Mesendoderm (in vitro differentiated cells): ENCODE measurements around the gene NXN.

ENCODE experiments used
- DNase-seq: peaks from one replicate; pipeline ENCODE4 v3.0.0; 2013
- H2AK5ac ChIP-seq: 2 replicates; pipeline ENCODE4 v1.6.1; 2013; ENCODE audit warnings: low read length, inconsistent platforms
- H2BK120ac ChIP-seq: 2 replicates; pipeline ENCODE4 v1.6.1; 2013; ENCODE audit warnings: low read depth, mild to moderate bottlenecking, low read length, moderate library complexity, mixed read lengths
- H2BK15ac ChIP-seq: replicated peaks from 2 replicates; pipeline ENCODE4 v1.6.1; 2013; ENCODE audit warnings: low read depth, mild to moderate bottlenecking, moderate library complexity
- H2BK5ac ChIP-seq: 2 replicates; pipeline ENCODE4 v1.6.1; 2013; ENCODE audit warnings: low read length, inconsistent platforms
- H3K18ac ChIP-seq: 2 replicates; pipeline ENCODE4 v1.6.1; 2013; ENCODE audit warnings: mild to moderate bottlenecking, low read length, mixed read lengths
- H3K23ac ChIP-seq: one replicate; pipeline ENCODE4 v1.6.1; 2013; ENCODE audit warnings: low read length
- H3K27ac ChIP-seq: 2 replicates; pipeline ENCODE4 v1.5.1; 2013; ENCODE audit warnings: low read depth, mild to moderate bottlenecking, inconsistent platforms, low read length, moderate library complexity
- H3K27me3 ChIP-seq: 2 replicates; pipeline ENCODE4 v1.6.1; 2013; ENCODE audit warnings: low read length, control low read depth, mild to moderate bottlenecking, inconsistent platforms; ENCODE audit not compliant: insufficient read depth, poor library complexity
- H3K36me3 ChIP-seq: 2 replicates; pipeline ENCODE4 v1.6.1; 2013; ENCODE audit warnings: low read length, inconsistent platforms; ENCODE audit not compliant: control insufficient read depth, insufficient read depth
- H3K4ac ChIP-seq: one replicate; pipeline ENCODE4 v1.6.1; 2013; ENCODE audit warnings: low read depth, mild to moderate bottlenecking, low read length, moderate library complexity
- H3K4me1 ChIP-seq: 2 replicates; pipeline ENCODE4 v1.6.1; 2013; ENCODE audit warnings: low read depth, low read length, inconsistent platforms; ENCODE audit not compliant: control insufficient read depth
- H3K4me2 ChIP-seq: 2 replicates; pipeline ENCODE4 v1.6.1; 2013; ENCODE audit warnings: low read length
- H3K4me3 ChIP-seq: 2 replicates; pipeline ENCODE4 v1.5.1; 2013; ENCODE audit warnings: mild to moderate bottlenecking, low read length
- H3K56ac ChIP-seq: one replicate; pipeline ENCODE4 v1.6.1; 2013; ENCODE audit warnings: low read length
- H3K79me1 ChIP-seq: 2 replicates; pipeline ENCODE4 v1.6.1; 2013; ENCODE audit warnings: low read length, inconsistent platforms
- H3K79me2 ChIP-seq: 2 replicates; pipeline ENCODE4 v1.6.1; 2013; ENCODE audit warnings: mild to moderate bottlenecking, low read length; ENCODE audit not compliant: control insufficient read depth, insufficient read depth
- H3K9ac ChIP-seq: 2 replicates; pipeline ENCODE4 v1.6.1; 2013; ENCODE audit warnings: low read length, inconsistent platforms
- H4K5ac ChIP-seq: one replicate; pipeline ENCODE4 v1.6.1; 2013; ENCODE audit warnings: low read length
- H4K8ac ChIP-seq: one replicate; pipeline ENCODE4 v1.6.1; 2013; ENCODE audit warnings: low read depth, mild to moderate bottlenecking, control low read depth, low read length, moderate library complexity
- WGBS: extraction: QIAGEN DNeasy Blood & Tissue Kit; methylation state at CpG from one replicate; pipeline ENCODE4 v1.1.7; 2013; ENCODE audit warnings: low lambda C conversion rate, missing lambda C conversion rate; ENCODE audit not compliant: insufficient coverage; ENCODE audit errors: extremely low coverage; 5-methylcytosine and 5-hydroxymethylcytosine counted together

The NXN gene

DNA sequence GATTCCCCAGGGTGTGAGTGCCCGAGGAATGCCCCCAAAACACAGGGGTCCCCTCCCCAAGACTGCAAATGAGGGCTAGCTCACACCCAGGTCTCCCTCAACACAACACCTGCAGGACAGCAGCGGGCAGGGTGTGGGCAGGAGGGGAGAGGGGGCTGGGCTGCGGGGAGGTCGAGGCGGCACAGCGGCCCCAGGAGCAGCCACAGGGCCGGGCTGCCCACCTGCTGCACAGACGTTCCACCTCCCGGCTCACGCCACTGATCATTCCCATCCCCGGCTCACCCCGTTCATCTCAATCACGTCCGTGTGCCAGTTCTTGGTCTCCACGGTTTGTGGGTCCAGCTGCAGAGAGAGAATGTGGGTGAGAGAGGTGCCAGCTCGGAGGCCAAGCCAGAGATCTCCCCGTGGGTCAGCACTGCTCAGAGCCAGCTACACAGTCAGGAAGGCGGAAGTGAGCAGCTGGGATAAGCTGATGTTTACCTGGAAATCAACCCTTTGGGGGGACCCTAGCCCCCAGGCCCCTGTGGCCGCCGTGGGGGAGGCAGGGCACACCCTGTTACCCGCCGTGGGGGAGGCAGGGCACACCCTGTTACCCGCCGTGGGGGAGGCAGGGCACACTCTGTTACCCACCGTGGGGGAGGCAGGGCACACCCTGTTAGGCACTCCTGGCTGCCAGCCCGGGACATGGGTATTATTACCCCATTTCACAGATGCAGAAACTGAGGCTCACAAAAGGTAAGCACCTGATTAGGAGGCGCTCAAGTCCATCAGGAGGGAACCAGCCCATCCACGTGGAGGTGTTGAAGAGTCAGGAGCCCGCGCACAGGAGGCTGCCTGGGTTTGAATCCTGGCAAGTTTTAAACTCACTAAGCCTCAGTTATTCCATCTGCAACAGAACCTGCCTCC, 33.5 kb upstream of the NXN start:
- Histone ChIP-seq H3K4ac (no peak overlapping the region), H4K5ac (no peak overlapping the region), H2AK5ac (no peak overlapping the region), H2BK120ac (no peak overlapping the region), H3K79me1 (no peaks in the 10 kb centered on the region), H2BK5ac (no peak overlapping the region), H3K9ac (no peak overlapping the region), H3K4me3 (no peak overlapping the region), H3K56ac (no peak overlapping the region), H4K8ac (no peak overlapping the region), H3K27ac (no peak overlapping the region), H3K18ac (no peak overlapping the region), H2BK15ac (no peak overlapping the region), H3K79me2 (no peaks in the 10 kb centered on the region), H3K4me2 (no peak overlapping the region), H3K27me3 (no peaks in the 10 kb centered on the region), H3K23ac (no peak overlapping the region), H3K4me1 (no peaks in the 10 kb centered on the region), H3K36me3 (no peaks in the 10 kb centered on the region)
- DNase-seq, result no peak
- WGBS, result no CpG with 5 or more reads among the region's 30 CpGs

DNA sequence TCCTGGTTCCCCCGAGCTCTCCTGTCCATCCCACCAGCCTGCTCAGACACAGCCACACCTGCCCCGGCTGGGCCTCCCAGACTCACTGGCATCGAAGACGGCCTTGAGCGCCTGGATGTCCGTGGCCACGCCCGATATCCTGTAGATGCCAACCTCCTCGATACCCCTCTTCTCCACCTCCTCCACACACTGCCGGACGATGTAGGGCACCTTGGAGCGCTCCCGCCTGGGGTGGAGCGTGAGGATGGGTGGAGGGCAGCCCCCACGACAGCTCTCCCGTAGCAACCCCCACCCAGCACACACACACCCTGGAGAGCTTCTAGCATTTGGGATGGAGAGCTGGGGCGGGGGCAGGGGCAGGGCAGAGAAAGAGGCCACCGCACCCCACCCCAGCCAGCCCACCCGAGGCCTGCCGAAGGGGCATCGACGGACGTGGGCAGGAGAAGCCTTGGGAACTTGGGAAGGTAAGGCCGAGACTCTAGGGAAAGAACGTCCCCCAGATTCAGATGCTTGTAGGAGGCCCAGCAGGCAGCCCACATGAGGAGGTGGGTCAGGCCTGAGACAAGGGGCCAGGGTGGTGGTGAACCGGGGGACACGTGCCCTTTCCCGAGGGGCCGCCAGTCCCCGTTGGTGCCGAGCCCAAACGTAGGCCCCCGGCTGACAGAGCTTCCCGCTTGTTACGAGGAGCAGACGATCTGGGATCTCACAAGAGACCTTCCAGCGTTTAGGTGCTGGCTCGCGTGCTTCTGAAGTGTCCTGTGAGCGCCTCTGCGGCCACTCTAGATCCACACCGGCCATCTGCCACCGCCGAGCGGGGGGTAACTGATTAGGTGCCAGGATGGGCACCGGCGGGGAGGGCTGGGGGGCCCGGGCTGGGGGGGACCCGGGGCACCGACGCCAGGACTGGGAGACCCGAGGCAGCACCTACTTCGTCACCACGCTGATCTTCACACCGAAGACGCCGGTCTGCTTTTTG, 32.5 kb upstream of the NXN start:
- H3K4ac ChIP-seq, result no peak overlapping the region
- no peaks in the 10 kb centered on the region for H3K79me1 ChIP-seq
- H3K23ac ChIP-seq, result no peak overlapping the region
- H3K4me1 ChIP-seq, result no peaks in the 10 kb centered on the region
- H4K8ac ChIP-seq, result no peak overlapping the region
- no peaks in the 10 kb centered on the region for H3K36me3 ChIP-seq
- H3K27me3 ChIP-seq, result no peaks in the 10 kb centered on the region
- no peak overlapping the region for H2BK120ac ChIP-seq
- no peak overlapping the region for H3K56ac ChIP-seq
- no peak overlapping the region for H3K27ac ChIP-seq
- WGBS, result no CpG with 5 or more reads among the region's 57 CpGs
- no peak overlapping the region for H2AK5ac ChIP-seq
- no peak overlapping the region for H3K4me3 ChIP-seq
- H2BK15ac ChIP-seq, result no peak overlapping the region
- no peak overlapping the region for H3K9ac ChIP-seq
- H3K18ac ChIP-seq, result no peak overlapping the region
- DNase-seq, result no peak
- H3K4me2 ChIP-seq, result no peak overlapping the region
- H2BK5ac ChIP-seq, result no peak overlapping the region
- no peak overlapping the region for H4K5ac ChIP-seq
- H3K79me2 ChIP-seq, result no peaks in the 10 kb centered on the region

DNA sequence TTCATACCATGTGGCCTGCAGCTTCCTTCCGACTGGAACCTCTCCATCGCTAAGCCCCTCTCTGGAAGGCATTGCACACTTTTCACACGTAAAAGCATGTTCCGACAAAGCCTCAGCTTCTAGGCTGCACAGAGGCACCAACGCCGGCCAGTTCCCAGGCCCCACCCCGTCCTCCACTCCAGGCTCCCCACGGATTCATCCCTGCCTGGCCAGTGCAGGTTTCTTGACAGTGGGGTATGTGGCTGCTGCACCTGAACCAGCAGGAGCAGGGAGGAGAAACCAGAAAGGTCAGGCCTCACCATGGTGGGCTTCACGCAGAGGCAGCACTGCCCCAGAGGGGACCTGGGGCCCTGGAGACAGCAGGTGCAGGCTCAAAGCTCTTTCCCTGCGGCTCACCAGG, 31.6 kb upstream of the NXN start:
- no peaks in the 10 kb centered on the region for H3K36me3 ChIP-seq
- no peak overlapping the region for H4K5ac ChIP-seq
- no CpG with 5 or more reads among the region's 10 CpGs for WGBS
- H2BK120ac ChIP-seq, result no peak overlapping the region
- no peak overlapping the region for H3K4me3 ChIP-seq
- no peak overlapping the region for H3K27ac ChIP-seq
- no peak for DNase-seq
- H3K27me3 ChIP-seq, result no peaks in the 10 kb centered on the region
- no peak overlapping the region for H3K4ac ChIP-seq
- no peaks in the 10 kb centered on the region for H3K79me2 ChIP-seq
- H3K18ac ChIP-seq, result no peak overlapping the region
- no peak overlapping the region for H2AK5ac ChIP-seq
- no peaks in the 10 kb centered on the region for H3K79me1 ChIP-seq
- no peak overlapping the region for H3K4me2 ChIP-seq
- H4K8ac ChIP-seq, result no peak overlapping the region
- H2BK15ac ChIP-seq, result no peak overlapping the region
- no peak overlapping the region for H3K23ac ChIP-seq
- no peak overlapping the region for H3K56ac ChIP-seq
- no peak overlapping the region for H2BK5ac ChIP-seq
- no peaks in the 10 kb centered on the region for H3K4me1 ChIP-seq
- H3K9ac ChIP-seq, result no peak overlapping the region

DNA sequence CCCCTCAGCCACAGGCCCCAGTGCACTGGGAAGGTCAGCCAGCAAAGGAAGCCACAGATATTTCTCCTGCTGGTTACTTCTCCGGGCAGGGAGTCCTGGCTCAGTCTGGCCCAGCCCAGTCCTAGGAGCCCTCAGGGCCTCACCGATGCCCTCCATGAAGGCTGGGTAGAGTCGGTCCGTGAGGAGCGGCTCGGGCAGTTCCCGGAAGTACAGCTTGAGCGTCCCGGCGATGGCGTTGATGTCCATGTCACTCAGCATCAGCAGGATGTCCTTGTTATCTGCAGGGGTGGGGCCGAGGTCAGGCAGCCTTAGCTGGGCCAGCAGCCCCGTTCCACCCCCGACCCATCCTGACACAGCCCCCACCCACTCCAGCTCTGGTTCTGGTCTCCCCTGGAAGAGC, 31.0 kb upstream of the NXN start:
- H4K5ac ChIP-seq, result no peak overlapping the region
- no peak overlapping the region for H3K9ac ChIP-seq
- no peak overlapping the region for H3K4ac ChIP-seq
- H3K4me2 ChIP-seq, result no peak overlapping the region
- H3K4me3 ChIP-seq, result no peak overlapping the region
- H3K56ac ChIP-seq, result no peak overlapping the region
- no peaks in the 10 kb centered on the region for H3K4me1 ChIP-seq
- no peak overlapping the region for H2AK5ac ChIP-seq
- H2BK15ac ChIP-seq, result no peak overlapping the region
- H3K79me1 ChIP-seq, result no peaks in the 10 kb centered on the region
- no peak for DNase-seq
- H3K27me3 ChIP-seq, result no peaks in the 10 kb centered on the region
- H3K79me2 ChIP-seq, result no peaks in the 10 kb centered on the region
- no peak overlapping the region for H2BK120ac ChIP-seq
- H3K27ac ChIP-seq, result no peak overlapping the region
- no CpG with 5 or more reads among the region's 14 CpGs for WGBS
- no peak overlapping the region for H4K8ac ChIP-seq
- H3K23ac ChIP-seq, result no peak overlapping the region
- H3K18ac ChIP-seq, result no peak overlapping the region
- H2BK5ac ChIP-seq, result no peak overlapping the region
- no peaks in the 10 kb centered on the region for H3K36me3 ChIP-seq

DNA sequence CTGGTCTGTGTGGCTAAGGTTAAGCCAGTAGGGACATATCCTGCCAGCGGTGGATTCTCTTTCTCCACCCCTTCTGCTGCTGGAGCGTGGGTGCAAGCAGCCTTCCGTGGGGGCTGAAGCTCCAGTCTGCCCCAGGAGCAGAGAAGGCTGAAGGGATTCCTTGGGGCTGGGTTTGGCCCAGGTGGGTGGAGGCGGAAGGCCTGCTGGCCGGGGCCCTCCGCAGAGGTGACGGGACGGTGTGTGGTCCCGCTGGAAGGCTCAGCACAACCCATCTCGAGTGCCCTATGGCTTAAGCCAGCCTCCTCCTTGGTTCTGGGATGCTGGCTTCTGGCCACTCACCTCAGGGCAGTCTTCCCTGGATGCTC, 30.5 kb upstream of the NXN start:
- Histone ChIP-seq H3K27me3 (no peaks in the 10 kb centered on the region), H3K4me3 (no peak overlapping the region), H3K36me3 (no peaks in the 10 kb centered on the region), H3K23ac (no peak overlapping the region), H3K56ac (no peak overlapping the region), H2BK5ac (no peak overlapping the region), H3K79me2 (no peaks in the 10 kb centered on the region), H3K18ac (no peak overlapping the region), H4K5ac (no peak overlapping the region), H3K4me2 (no peak overlapping the region), H2BK15ac (no peak overlapping the region), H3K27ac (no peak overlapping the region), H3K79me1 (no peaks in the 10 kb centered on the region), H2AK5ac (no peak overlapping the region), H3K4me1 (no peaks in the 10 kb centered on the region), H4K8ac (no peak overlapping the region), H3K4ac (no peak overlapping the region), H2BK120ac (no peak overlapping the region), H3K9ac (no peak overlapping the region)
- no CpG with 5 or more reads among the region's 10 CpGs for WGBS
- no peak for DNase-seq
